NB4 (cell line): ENCODE data around the gene MXI1.

Experiments used
- CTCF ChIP-seq: IDR thresholded peaks from one replicate; pipeline ENCODE4 v1.5.1; 2012; ENCODE audit warnings: low read depth, low read length
- MYC ChIP-seq: IDR thresholded peaks from 2 replicates; pipeline ENCODE4 v1.6.1; 2011; ENCODE audit warnings: low read depth, low read length
- POLR2A ChIP-seq: IDR thresholded peaks from 2 replicates; pipeline ENCODE4 v1.6.1; 2011; ENCODE audit warnings: mild to moderate bottlenecking; ENCODE audit not compliant: insufficient read length; ENCODE audit errors: extremely low read depth

GRCh38 chr10:110258542-110258941 lies 51.1 kb downstream of the MXI1 start:
- no peak for TF ChIP-seq POLR2A
- no peak for TF ChIP-seq CTCF
- TF ChIP-seq MYC, result no peak
